Keratinocyte (primary cell): ENCODE measurements around the gene HECTD1. TPM values are rescaled to one million over a fixed set of nuclear protein-coding genes. Genes with fewer than 3 reads are reported as not detected.

Experiments used
- DNase-seq: peaks from one replicate; pipeline ENCODE4 v3.0.0-alpha.2; 2011; ENCODE audit warnings: low read depth, missing footprints, low spot score
- FAIRE-seq: peaks from 2 replicates; lab custom pipeline; 2011; peaks lifted over from hg19 to GRCh38; lab: Jason Lieb, UNC
- H2AFZ ChIP-seq: 2 replicates; pipeline ENCODE4 v1.6.0; 2012; ENCODE audit warnings: low read length, control low read depth, inconsistent platforms; ENCODE audit not compliant: control insufficient read depth
- H3K27ac ChIP-seq: 2 replicates; pipeline ENCODE4 v1.5.1; 2011; ENCODE audit warnings: low read length; ENCODE audit not compliant: control insufficient read depth, insufficient read depth
- H3K27me3 ChIP-seq: 3 replicates; pipeline ENCODE4 v1.6.0; 2011; ENCODE audit warnings: low read length; ENCODE audit not compliant: control insufficient read depth, insufficient read depth; ENCODE audit errors: extremely low read depth
- H3K36me3 ChIP-seq, 2 experiments: 2 replicates in 1 of 2; 3 replicates in 1 of 2; pipeline ENCODE4 v1.5.1; 2011; ENCODE audit warnings: low read length in 2 of 2, mild to moderate bottlenecking in 1 of 2; ENCODE audit not compliant: control insufficient read depth in 2 of 2, insufficient read depth in 2 of 2; ENCODE audit errors: extremely low read depth in 1 of 2
- H3K4me1 ChIP-seq: 3 replicates; pipeline ENCODE4 v1.5.1; 2011; ENCODE audit warnings: low read length; ENCODE audit not compliant: control insufficient read depth, insufficient read depth; ENCODE audit errors: extremely low read depth
- H3K4me2 ChIP-seq: 3 replicates; pipeline ENCODE4 v1.6.0; 2011; ENCODE audit warnings: low read depth, low read length; ENCODE audit not compliant: control insufficient read depth, insufficient read depth; ENCODE audit errors: extremely low read depth
- H3K4me3 ChIP-seq, 3 experiments: fragments of 200-600 bp in 1 of 3; sonication (generic) in 1 of 3; 2 replicates in 2 of 3; 3 replicates in 1 of 3; pipeline ENCODE4 v1.5.1; 2011 to 2016; ENCODE audit warnings: low read length in 3 of 3, mild to moderate bottlenecking in 3 of 3, control low read depth in 2 of 3, inconsistent platforms in 1 of 3, low read depth in 1 of 3, mixed read lengths in 1 of 3, mixed run types in 1 of 3, moderate library complexity in 1 of 3; ENCODE audit not compliant: control insufficient read depth in 2 of 3, insufficient read depth in 2 of 3; ENCODE audit errors: extremely low read depth in 1 of 3
- H3K79me2 ChIP-seq: 2 replicates; pipeline ENCODE4 v1.6.0; 2012; ENCODE audit warnings: low read length; ENCODE audit not compliant: control insufficient read depth, insufficient read depth
- H3K9ac ChIP-seq: 3 replicates; pipeline ENCODE4 v1.6.0; 2011; ENCODE audit warnings: low read length; ENCODE audit not compliant: control insufficient read depth, insufficient read depth; ENCODE audit errors: extremely low read depth
- H3K9me1 ChIP-seq: 3 replicates; pipeline ENCODE4 v1.6.0; 2011; ENCODE audit warnings: low read length; ENCODE audit not compliant: control insufficient read depth, insufficient read depth; ENCODE audit errors: extremely low read depth
- H3K9me3 ChIP-seq: 2 replicates; pipeline ENCODE4 v1.5.1; 2012; ENCODE audit warnings: low read depth, low read length; ENCODE audit not compliant: control insufficient read depth
- H4K20me1 ChIP-seq: 3 replicates; pipeline ENCODE4 v1.6.0; 2011; ENCODE audit warnings: low read length; ENCODE audit not compliant: control insufficient read depth, insufficient read depth; ENCODE audit errors: extremely low read depth
- CTCF ChIP-seq, 3 experiments: IDR thresholded peaks in 1 of 3; conservative IDR thresholded peaks in 1 of 3; optimal IDR thresholded peaks in 1 of 3; 2 replicates in 2 of 3; 3 replicates in 1 of 3; pipeline versions ENCODE3 to v1.5.1; 2011; ENCODE audit warnings: low read length in 3 of 3, mild to moderate bottlenecking in 3 of 3, moderate library complexity in 2 of 3, control low read depth in 1 of 3, inconsistent platforms in 1 of 3; ENCODE audit not compliant: insufficient read depth in 2 of 3; ENCODE audit errors: extremely low read depth in 1 of 3
- EZH2 ChIP-seq: IDR thresholded peaks from one replicate; pipeline ENCODE4 v1.6.1; 2012; ENCODE audit warnings: inconsistent platforms, mild to moderate bottlenecking, low read length, moderate library complexity
- dilution Hi-C: fragments of 300-500 bp; cut with MboI; formaldehyde crosslinking; loops from one replicate; pipeline ENCODE4 v1.7.0; 2020; ENCODE audit warnings: low sequenced_read_pairs; ENCODE audit not compliant: extremely low pct_ligation_motif_present
- polyA minus RNA-seq, 3 experiments: library from RNA; depleted of rRNA, polyadenylated mRNA; stranded (reverse); fragments of >200 nt; gene quantifications; 1 replicate in 1 of 3; 2 replicates in 1 of 3; 3 replicates in 1 of 3; pipeline ENCODE4 v1.2.3, GENCODE V29; 2011
- polyA plus RNA-seq, 5 experiments: library from polyadenylated mRNA; depleted of rRNA in 3 of 5; stranded (reverse) in 3 of 5; stranded (forward) in 1 of 5; unstranded in 1 of 5; fragments of >200 nt; gene quantifications; 1 replicate in 1 of 5; 2 replicates in 3 of 5; 3 replicates in 1 of 5; pipeline versions ENCODE4 v1.2.1 to v1.2.3, GENCODE V29; 2011 to 2012; ENCODE audit warnings: missing spikeins in 2 of 5, low read depth in 1 of 5, low replicate concordance in 1 of 5

HECTD1 gene
- polyA plus RNA-seq: 78.5 to 94.8 TPM (median 85.5 TPM) in 3 replicates
- 289 TPM for polyA plus RNA-seq (2011; ENCODE audit: low read depth)
- polyA plus RNA-seq (2011; cell fraction: cytosol; rRNA removed): 40.9 and 59.0 TPM in 2 replicates
- polyA plus RNA-seq (2011; cell fraction: nucleus; rRNA removed): 164 and 198 TPM in 2 replicates
- 53.0 and 120 TPM in 2 replicates for polyA plus RNA-seq (2012; ENCODE audit: low replicate concordance)
- 171 to 310 TPM (median 237 TPM) in 3 replicates for polyA minus RNA-seq
- polyA minus RNA-seq (2011; cell fraction: cytosol; rRNA and poly(A)+ RNA removed): 94.6 TPM
- polyA minus RNA-seq (2011; cell fraction: nucleus; rRNA and poly(A)+ RNA removed): 194 and 305 TPM in 2 replicates

GRCh38 chr14:31207755-31208545 is at the start of gene HECTD1:
Gene HECTD1, minus strand, starts transcription at chr14:31207793. Its CDS starts 1,857 bp downstream, at chr14:31205936.
- DNase-seq (no peak), FAIRE-seq (no peak)
- H3K4me1 ChIP-seq: peaks cover 5% of the 10 kb centered on the region
- no peaks in the 10 kb centered on the region for H3K9me1 ChIP-seq
- H3K9ac ChIP-seq: peak within 1 kb of the TSS; percentile 97
- peak within 1 kb of the TSS; percentile 94 for H3K27ac ChIP-seq
- peak within 1 kb of the TSS; percentile 99 for H3K4me2 ChIP-seq
- dilution Hi-C loops: no loop called here
- peak within 1 kb of the TSS; percentile 76 to 90 (median 88) for H3K4me3 ChIP-seq
- peaks cover 42% of the 10 kb centered on the region for H3K79me2 ChIP-seq
- peaks cover 1 to 5% of the 10 kb centered on the region in 2 experiments for H3K36me3 ChIP-seq
- peak within 1 kb of the TSS; percentile 96 for H2AFZ ChIP-seq
- no peaks in the 10 kb centered on the region for H3K27me3 ChIP-seq
- peaks cover 8% of the 10 kb centered on the region for H4K20me1 ChIP-seq
- TF ChIP-seq EZH2 (no peak), CTCF (optimal IDR thresholded peaks at IDR 0.05 in 1 of 3, IDR thresholded peaks at IDR 0.05 in 1 of 3, conservative IDR thresholded peaks at IDR 0.05 in 1 of 3; ENCODE audit: extremely low read depth in 1 of 3, insufficient read depth in 2 of 3, low read length in 3 of 3) (peak in 2 of 3 experiments; percentile 50 to 74)
- H3K9me3 ChIP-seq: no peaks in the 10 kb centered on the region

- no peak for FAIRE-seq
- dilution Hi-C loops: no loop called here
- H3K4me2 ChIP-seq: no peak overlapping the region
Observed at GRCh38 chr14:31257244-31257553, 49.6 kb upstream of the HECTD1 start.

More at GRCh38 chr14:31257244-31257553, 49.6 kb upstream of the HECTD1 start:
- DNase-seq: no peak
- Histone ChIP-seq H3K9me3 (no peaks in the 10 kb centered on the region), H3K36me3 (no peaks in the 10 kb centered on the region), H3K27ac (no peak overlapping the region), H3K4me3 (no peak overlapping the region), H2AFZ (no peak overlapping the region), H3K4me1 (peaks cover 6% of the 10 kb centered on the region), H3K9ac (no peak overlapping the region), H3K27me3 (no peaks in the 10 kb centered on the region), H3K79me2 (no peaks in the 10 kb centered on the region), H4K20me1 (no peaks in the 10 kb centered on the region), H3K9me1 (no peaks in the 10 kb centered on the region)
- TF ChIP-seq CTCF (optimal IDR thresholded peaks at IDR 0.05 in 1 of 3, IDR thresholded peaks at IDR 0.05 in 1 of 3, conservative IDR thresholded peaks at IDR 0.05 in 1 of 3; ENCODE audit: extremely low read depth in 1 of 3, insufficient read depth in 2 of 3, low read length in 3 of 3) (no peak), EZH2 (no peak)
